SK-N-SH (cell line): ENCODE measurements around the gene ST7. TPM values are rescaled to one million over a fixed set of nuclear protein-coding genes. Genes with fewer than 3 reads are reported as not detected.

ENCODE experiments used
- CTCF ChIA-PET: fragments of 300-600, 350-600 bp; formaldehyde crosslinking; extraction: SDS; loops from one replicate; lab custom pipeline; 2021; lab: Yijun Ruan, JAX
- POLR2A ChIA-PET: fragments of 350-600 bp; sonication (Branson Sonifier 250); formaldehyde crosslinking; extraction: SDS; loops from one replicate; lab custom pipeline; 2020; ENCODE audit warnings: antibody characterized with exemption, inconsistent platforms; lab: Yijun Ruan, JAX
- DNase-seq: peaks from one replicate; pipeline ENCODE4 v3.0.0; 2012
- H2AFZ ChIP-seq: fragments of 200-600 bp; sonication (generic); 2 replicates; pipeline ENCODE4 v1.8.1; 2016; ENCODE audit warnings: antibody characterized with exemption, mild to moderate bottlenecking, low read depth
- H3F3A ChIP-seq: fragments of 200-600 bp; sonication (generic); replicated peaks from 2 replicates; pipeline ENCODE3; 2016; ENCODE audit warnings: antibody characterized with exemption, mild to moderate bottlenecking; ENCODE audit not compliant: insufficient read depth
- H3K27ac ChIP-seq, 2 experiments: fragments of 200-500 bp in 1 of 2; fragments of 200-600 bp in 1 of 2; sonication (Bioruptor generic) in 1 of 2; sonication (generic), shearing (Covaris generic) in 1 of 2; 2 replicates each; pipeline versions ENCODE4 v1.5.1 to v1.6.1; 2014 to 2016; ENCODE audit warnings: low read depth in 2 of 2, inconsistent platforms in 1 of 2, low read length in 1 of 2, mild to moderate bottlenecking in 1 of 2, mixed read lengths in 1 of 2
- H3K27me3 ChIP-seq: fragments of 200-600 bp; sonication (generic), shearing (Covaris generic); 2 replicates; pipeline ENCODE4 v1.6.1; 2016; ENCODE audit warnings: mixed run types; ENCODE audit not compliant: insufficient read depth
- H3K36me3 ChIP-seq, 2 experiments: fragments of 200-500 bp in 1 of 2; fragments of 200-600 bp in 1 of 2; sonication (Bioruptor generic) in 1 of 2; sonication (generic) in 1 of 2; replicated peaks in 1 of 2; 2 replicates each; pipeline versions ENCODE3 to v1.5.1; 2014 to 2016; ENCODE audit warnings: low read length in 1 of 2, mild to moderate bottlenecking in 1 of 2; ENCODE audit not compliant: insufficient read depth in 2 of 2, control insufficient read depth in 1 of 2
- H3K4me1 ChIP-seq, 2 experiments: fragments of 200-500 bp in 1 of 2; fragments of 200-600 bp in 1 of 2; sonication (Bioruptor generic) in 1 of 2; sonication (generic), shearing (Covaris generic) in 1 of 2; 2 replicates each; pipeline versions ENCODE4 v1.5.1 to v1.6.1; 2014 to 2016; ENCODE audit warnings: low read depth in 1 of 2, low read length in 1 of 2, mixed run types in 1 of 2; ENCODE audit not compliant: insufficient read depth in 2 of 2, control insufficient read depth in 1 of 2
- H3K4me2 ChIP-seq: fragments of 200-600 bp; sonication (generic), shearing (Covaris generic); 2 replicates; pipeline ENCODE4 v1.6.1; 2017; ENCODE audit warnings: mixed run types
- H3K4me3 ChIP-seq, 2 experiments: fragments of 200-500 bp in 1 of 2; fragments of 200-600 bp in 1 of 2; sonication (Bioruptor generic) in 1 of 2; sonication (generic), shearing (Covaris generic) in 1 of 2; 2 replicates each; pipeline versions ENCODE4 v1.5.1 to v1.8.1; 2014 to 2016; ENCODE audit warnings: low read depth in 2 of 2, inconsistent platforms in 1 of 2, low read length in 1 of 2, mild to moderate bottlenecking in 1 of 2, mixed read lengths in 1 of 2, moderate library complexity in 1 of 2
- H3K79me2 ChIP-seq: fragments of 200-600 bp; sonication (generic); 2 replicates; pipeline ENCODE4 v1.8.1; 2017; ENCODE audit warnings: mild to moderate bottlenecking; ENCODE audit not compliant: insufficient read depth
- H3K9ac ChIP-seq: fragments of 200-600 bp; sonication (generic); 2 replicates; pipeline ENCODE4 v1.6.1; 2017; ENCODE audit warnings: mixed run types
- H3K9me2 ChIP-seq: fragments of 200-600 bp; sonication (generic); 2 replicates; pipeline ENCODE4 v1.6.1; 2017; ENCODE audit warnings: mixed run types
- H3K9me3 ChIP-seq: fragments of 200-600 bp; sonication (generic); 2 replicates; pipeline ENCODE4 v1.6.1; 2017; ENCODE audit warnings: mixed run types, mild to moderate bottlenecking, moderate library complexity
- H4K20me1 ChIP-seq: fragments of 200-600 bp; sonication (generic); 2 replicates; pipeline ENCODE4 v1.6.1; 2017; ENCODE audit warnings: mild to moderate bottlenecking, mixed run types; ENCODE audit not compliant: insufficient read depth
- CTCF ChIP-seq: fragments of 200-600 bp; sonication (generic); IDR thresholded peaks from 2 replicates; pipeline ENCODE4 v1.6.1; 2017; ENCODE audit warnings: antibody characterized with exemption, mild to moderate bottlenecking, moderate library complexity
- EP300 ChIP-seq, 2 experiments: IDR thresholded peaks; 2 replicates each; pipeline versions ENCODE4 v1.4.0 to v1.6.1; 2012; ENCODE audit warnings: borderline replicate concordance in 1 of 2, low read depth in 1 of 2, low read length in 1 of 2
- EZH2phosphoT487 ChIP-seq: fragments of 200-600 bp; sonication (generic); IDR thresholded peaks from 2 replicates; pipeline ENCODE4 v1.6.1; 2017; ENCODE audit warnings: low read depth, mixed run types, mild to moderate bottlenecking, antibody characterized with exemption, moderate library complexity, borderline replicate concordance
- FOSL2 ChIP-seq: IDR thresholded peaks from 2 replicates; pipeline ENCODE4 v1.4.0; 2012; ENCODE audit warnings: low read depth, mild to moderate bottlenecking, moderate library complexity, borderline replicate concordance
- FOXM1 ChIP-seq: IDR thresholded peaks from 2 replicates; pipeline ENCODE4 v1.4.0; 2012; ENCODE audit warnings: low read depth, mild to moderate bottlenecking
- JUND ChIP-seq: IDR thresholded peaks from 2 replicates; pipeline ENCODE4 v1.4.0; 2012
- MEF2A ChIP-seq: IDR thresholded peaks from 2 replicates; pipeline ENCODE4 v1.4.0; 2012; ENCODE audit warnings: low read depth, borderline replicate concordance
- MXI1 ChIP-seq: IDR thresholded peaks from 2 replicates; pipeline ENCODE4 v1.6.1; 2012; ENCODE audit warnings: mild to moderate bottlenecking, low read depth, low read length, improper control_type of control experiment
- TAF1 ChIP-seq: IDR thresholded peaks from 2 replicates; pipeline ENCODE4 v1.6.1; 2012; ENCODE audit warnings: low read depth, mild to moderate bottlenecking, low read length, moderate library complexity, borderline replicate concordance
- USF2 ChIP-seq: fragments of 150-350 bp; IDR thresholded peaks from 2 replicates; pipeline ENCODE4 v1.6.1; 2017; ENCODE audit warnings: antibody characterized with exemption, low read length, low read depth, borderline replicate concordance
- YY1 ChIP-seq: IDR thresholded peaks from 2 replicates; pipeline ENCODE4 v1.4.0; 2012; ENCODE audit warnings: low read depth, mild to moderate bottlenecking
- ZBTB33 ChIP-seq: IDR thresholded peaks from 2 replicates; pipeline ENCODE4 v1.4.0; 2012; ENCODE audit warnings: low read depth, borderline replicate concordance
- WGBS: methylation state at CpG from one replicate; pipeline ENCODE4 v1.1.6; 2017; ENCODE audit warnings: low lambda C conversion rate; 5-methylcytosine and 5-hydroxymethylcytosine counted together
- polyA plus RNA-seq, 3 experiments: library from polyadenylated mRNA; depleted of rRNA; stranded (reverse); fragments of >200 nt; gene quantifications; 2 replicates each; pipeline ENCODE4 v1.2.3, GENCODE V29; 2012
- TF ChIP-seq, protein P1 (sequence below): IDR thresholded peaks from 2 replicates; pipeline ENCODE4; 2012

ST7 gene
- polyA plus RNA-seq, 1 of the 3 experiments (the other 2 are of a cell fraction), result 23.5 TPM

DNA sequence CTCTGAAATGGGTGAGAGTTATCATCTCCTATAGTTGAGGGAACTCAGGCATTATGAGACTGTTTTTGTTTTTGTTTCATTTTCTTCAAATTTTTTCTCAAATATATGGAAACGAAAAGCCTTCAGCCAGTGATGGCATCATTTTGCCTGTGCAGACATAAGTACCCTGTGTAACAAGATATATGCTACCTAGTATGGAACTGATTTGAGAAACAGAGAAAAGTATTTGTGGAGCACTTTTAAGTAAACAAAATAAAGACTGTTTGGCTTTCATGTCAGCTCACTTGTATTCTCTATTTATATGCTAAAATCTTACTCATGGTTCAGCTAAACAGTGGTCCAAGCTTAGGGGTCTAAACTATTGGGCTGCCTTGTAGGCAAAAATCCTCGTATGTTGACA, 219.0 kb downstream of the ST7 start:
- H3K27ac ChIP-seq, result no peak overlapping the region
- no peak for DNase-seq
- no peak overlapping the region for H3K4me2 ChIP-seq

More for the DNA sequence above, 219.0 kb downstream of the ST7 start:
- Histone ChIP-seq H3K4me3 (no peak overlapping the region), H3K36me3 (peaks cover 15 to 62% of the 10 kb centered on the region in 2 experiments), H3F3A (no peaks in the 10 kb centered on the region)
- TF ChIP-seq JUND, result no peak
- no peak for TF ChIP-seq EZH2phosphoT487
- TF ChIP-seq EP300 (IDR thresholded peaks at IDR 0.05; ENCODE audit: borderline replicate concordance in 1 of 2, low read depth in 1 of 2, low read length in 1 of 2), result no peak
- TF ChIP-seq USF2, result no peak
- no peak for TF ChIP-seq TAF1
- TF ChIP-seq YY1, result no peak
- TF ChIP-seq FOSL2, result no peak
- TF ChIP-seq FOXM1, result no peak
- TF ChIP-seq MEF2A, result no peak
- no peak for TF ChIP-seq ZBTB33
- TF ChIP-seq CTCF, result no peak
- no peak for TF ChIP-seq MXI1
- TF ChIP-seq, protein P1, sequence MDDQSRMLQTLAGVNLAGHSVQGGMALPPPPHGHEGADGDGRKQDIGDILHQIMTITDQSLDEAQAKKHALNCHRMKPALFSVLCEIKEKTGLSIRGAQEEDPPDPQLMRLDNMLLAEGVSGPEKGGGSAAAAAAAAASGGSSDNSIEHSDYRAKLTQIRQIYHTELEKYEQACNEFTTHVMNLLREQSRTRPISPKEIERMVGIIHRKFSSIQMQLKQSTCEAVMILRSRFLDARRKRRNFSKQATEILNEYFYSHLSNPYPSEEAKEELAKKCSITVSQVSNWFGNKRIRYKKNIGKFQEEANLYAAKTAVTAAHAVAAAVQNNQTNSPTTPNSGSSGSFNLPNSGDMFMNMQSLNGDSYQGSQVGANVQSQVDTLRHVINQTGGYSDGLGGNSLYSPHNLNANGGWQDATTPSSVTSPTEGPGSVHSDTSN, result no peak
- TF ChIP-seq, all 33 proteins: peak for 0
- H3K9ac ChIP-seq, result no peak overlapping the region
- WGBS, result 85% methylated on average over 2 of the region's 2 CpGs
- no peaks in the 10 kb centered on the region for H3K27me3 ChIP-seq
- H3K9me3 ChIP-seq, result no peaks in the 10 kb centered on the region
- H2AFZ ChIP-seq, result no peak overlapping the region
- CTCF ChIA-PET, result interaction anchor here (1.0 to 1.1 kb wide), 2 partner anchors 13 to 16 kb away, joined by 3 to 5 read pairs; no protein-coding TSS in a partner anchor
- H3K9me2 ChIP-seq, result no peaks in the 10 kb centered on the region
- no peaks in the 10 kb centered on the region for H4K20me1 ChIP-seq
- no peaks in the 10 kb centered on the region for H3K79me2 ChIP-seq
- no peaks in the 10 kb centered on the region; a peak in 1 of 4 replicates for H3K4me1 ChIP-seq
- POLR2A ChIA-PET, result no interaction called here
